ACC112 (cell line): ENCODE data around the gene TEC.
A peak's percentile ranks its signal among the peaks of the same experiment; 100 is the strongest.
"Not testable (repeated sequence)": the region's sequence is repeated elsewhere in the genome, so short reads cannot be mapped to it uniquely, and the experiment has no call there.

ENCODE experiments used
- H2AFZ ChIP-seq: fragments of 200-600 bp; sonication (generic); one replicate; pipeline ENCODE4 v1.6.0; 2017; ENCODE audit warnings: antibody characterized with exemption, low read length; ENCODE audit not compliant: unreplicated experiment
- H3K27ac ChIP-seq: fragments of 200-600 bp; sonication (generic); 2 replicates; pipeline ENCODE4 v1.5.1; 2014; ENCODE audit warnings: low read depth, mild to moderate bottlenecking, antibody characterized with exemption, low read length, moderate library complexity
- H3K27me3 ChIP-seq: fragments of 200-600 bp; sonication (generic); 2 replicates; pipeline ENCODE4 v1.6.1; 2014; ENCODE audit warnings: mild to moderate bottlenecking, antibody characterized with exemption, low read length, moderate library complexity, mixed read lengths; ENCODE audit not compliant: insufficient read depth
- H3K36me3 ChIP-seq: fragments of 200-600 bp; sonication (generic); 2 replicates; pipeline ENCODE4 v1.6.1; 2016; ENCODE audit warnings: mild to moderate bottlenecking, antibody characterized with exemption, low read length, moderate library complexity, mixed read lengths; ENCODE audit not compliant: insufficient read depth
- H3K4me1 ChIP-seq: fragments of 200-600 bp; sonication (generic); one replicate; pipeline ENCODE4 v1.6.1; 2016; ENCODE audit warnings: low read length, mixed read lengths; ENCODE audit not compliant: insufficient read depth, unreplicated experiment, control insufficient read depth
- H3K4me3 ChIP-seq: fragments of 200-600 bp; sonication (generic); 2 replicates; pipeline ENCODE4 v1.5.1; 2014; ENCODE audit warnings: mild to moderate bottlenecking, low read depth, low read length
- H3K79me2 ChIP-seq: fragments of 200-600 bp; sonication (generic); one replicate; pipeline ENCODE4 v1.6.0; 2016; ENCODE audit warnings: low read length; ENCODE audit not compliant: control insufficient read depth, unreplicated experiment, insufficient read depth

Gene TEC

DNA sequence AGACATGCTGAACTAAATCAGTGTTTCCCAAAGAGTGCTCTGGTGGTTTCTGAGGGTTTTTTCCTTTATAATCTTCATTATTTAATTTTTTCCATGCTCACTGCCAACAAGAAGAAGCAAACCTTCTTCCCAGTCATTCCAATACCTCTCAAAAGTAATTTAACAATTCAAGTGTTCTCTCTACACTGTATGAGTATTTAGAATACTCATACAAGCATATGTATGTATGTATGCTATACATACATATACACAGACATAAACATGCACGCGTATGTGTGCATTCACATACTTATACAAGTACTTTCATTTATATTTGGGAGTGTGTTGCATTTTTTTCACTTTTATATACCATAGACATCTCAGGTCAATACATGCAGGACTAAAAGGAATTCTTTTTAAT is 81.2 kb downstream of the TEC start:
- Histone ChIP-seq H3K4me3 (no peak overlapping the region), H3K36me3 (no peaks in the 10 kb centered on the region), H2AFZ (no peak overlapping the region), H3K4me1 (no peaks in the 10 kb centered on the region), H3K79me2 (no peaks in the 10 kb centered on the region), H3K27ac (no peak overlapping the region), H3K27me3 (no peaks in the 10 kb centered on the region)

DNA sequence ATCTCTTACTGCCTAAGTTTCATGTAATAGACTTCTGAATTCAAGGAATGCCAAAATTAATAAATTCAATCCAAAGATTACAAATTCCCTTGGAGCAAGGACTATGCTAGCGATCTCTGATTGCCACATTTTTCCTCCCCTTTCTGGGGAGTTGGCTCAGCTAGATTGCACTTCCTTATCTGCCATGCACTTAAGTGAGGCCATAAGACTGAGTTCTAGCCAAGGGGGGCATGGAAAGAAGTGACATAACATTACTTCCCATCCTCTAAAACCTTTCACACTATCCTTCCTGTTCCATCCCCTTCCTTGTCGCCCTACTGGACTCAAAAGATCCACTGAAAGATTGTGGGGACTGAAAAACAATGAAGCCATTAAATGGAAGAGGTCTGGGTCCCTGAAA is 81.8 kb downstream of the TEC start:
- no peaks in the 10 kb centered on the region for H3K4me1 ChIP-seq
- H2AFZ ChIP-seq: no peak overlapping the region
- no peak overlapping the region for H3K27ac ChIP-seq
- H3K36me3 ChIP-seq: no peaks in the 10 kb centered on the region
- H3K4me3 ChIP-seq: no peak overlapping the region
- H3K79me2 ChIP-seq: no peaks in the 10 kb centered on the region
- no peaks in the 10 kb centered on the region for H3K27me3 ChIP-seq

DNA sequence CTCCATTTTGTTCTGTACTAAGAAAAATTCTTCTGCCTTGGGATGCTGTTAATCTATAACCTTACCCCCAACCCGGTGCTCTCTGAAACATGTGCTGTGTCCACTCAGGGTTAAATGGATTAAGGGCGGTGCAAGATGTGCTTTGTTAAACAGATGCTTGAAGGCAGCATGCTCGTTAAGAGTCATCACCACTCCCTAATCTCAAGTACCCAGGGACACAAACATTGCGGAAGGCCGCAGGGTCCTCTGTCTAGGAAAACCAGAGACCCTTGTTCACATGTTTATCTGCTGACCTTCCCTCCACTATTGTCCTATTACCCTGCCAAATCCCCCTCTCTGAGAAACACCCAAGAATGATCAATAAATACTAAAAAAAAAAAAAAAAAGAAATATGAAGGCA is 82.6 kb downstream of the TEC start:
- not testable (repeated sequence) for H3K4me1 ChIP-seq, H3K27me3 ChIP-seq, H3K27ac ChIP-seq, H3K36me3 ChIP-seq, H3K4me3 ChIP-seq, H2AFZ ChIP-seq, H3K79me2 ChIP-seq

DNA sequence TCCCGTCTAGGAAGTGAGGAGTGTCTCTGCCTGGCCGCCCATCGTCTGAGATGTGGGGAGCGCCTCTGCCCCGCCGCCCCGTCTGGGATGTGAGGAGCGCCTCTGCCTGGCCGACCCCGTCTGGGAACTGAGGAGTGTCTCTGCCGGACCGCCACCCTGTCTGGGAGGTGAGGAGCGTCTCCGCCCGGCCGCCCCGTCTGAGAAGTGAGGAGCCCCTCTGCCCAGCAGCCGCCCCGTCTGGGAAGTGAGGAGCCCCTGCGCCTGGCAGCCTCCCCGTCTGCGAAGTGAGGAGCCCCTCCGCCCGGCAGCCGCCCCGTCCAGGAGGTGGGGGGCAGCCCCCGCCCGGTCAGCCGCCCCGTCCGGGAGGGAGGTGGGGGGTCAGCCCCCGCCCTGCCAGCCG is 83.2 kb downstream of the TEC start:
- H3K27me3 ChIP-seq, H3K4me3 ChIP-seq, H2AFZ ChIP-seq, H3K36me3 ChIP-seq, H3K27ac ChIP-seq, H3K79me2 ChIP-seq, H3K4me1 ChIP-seq: not testable (repeated sequence)

DNA sequence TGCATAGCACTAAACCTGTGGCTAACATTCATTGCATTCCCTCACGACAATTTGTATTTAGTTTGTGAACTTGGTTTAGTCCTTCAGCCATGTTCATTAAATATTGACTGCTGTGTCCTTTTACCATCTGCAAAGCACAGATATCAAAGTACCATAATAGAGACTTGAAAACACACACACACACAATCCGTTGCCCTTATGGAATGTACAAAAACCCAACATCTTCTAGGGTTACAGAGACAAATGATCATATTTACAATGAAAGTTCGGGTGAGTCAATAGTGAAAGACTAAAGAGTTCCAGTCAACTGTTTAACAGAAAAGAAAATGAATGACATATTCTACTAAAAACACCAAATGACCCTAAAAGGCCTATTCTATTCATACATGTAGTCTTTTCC is 84.8 kb downstream of the TEC start:
- no peak overlapping the region for H3K4me3 ChIP-seq
- H3K27me3 ChIP-seq: no peaks in the 10 kb centered on the region
- H3K27ac ChIP-seq: no peak overlapping the region
- H2AFZ ChIP-seq: no peak overlapping the region
- no peaks in the 10 kb centered on the region for H3K79me2 ChIP-seq
- peaks cover 13% of the 10 kb centered on the region for H3K4me1 ChIP-seq
- no peaks in the 10 kb centered on the region for H3K36me3 ChIP-seq

DNA sequence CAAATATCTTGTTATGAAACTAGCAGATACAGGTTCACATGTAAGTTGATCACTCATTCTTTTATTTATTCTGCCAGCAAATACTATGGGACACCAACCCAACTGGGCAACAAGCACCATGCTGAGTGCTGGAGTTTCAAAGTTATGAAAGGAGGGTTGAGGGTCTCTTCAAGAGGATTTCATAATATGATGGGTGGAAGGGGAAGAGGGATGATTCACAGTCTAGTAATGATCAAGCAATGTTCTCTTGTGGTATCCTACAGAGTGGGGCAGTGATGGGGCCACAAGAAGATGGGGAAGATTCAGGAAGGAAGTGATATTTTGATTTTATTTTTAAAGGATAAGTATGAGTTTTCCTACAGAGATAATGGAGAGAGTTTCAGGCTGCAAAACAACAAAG is 89.4 kb downstream of the TEC start:
- peaks cover 24% of the 10 kb centered on the region for H3K4me1 ChIP-seq
- no peaks in the 10 kb centered on the region for H3K27me3 ChIP-seq
- H3K36me3 ChIP-seq: no peaks in the 10 kb centered on the region
- H3K79me2 ChIP-seq: no peaks in the 10 kb centered on the region
- no peak overlapping the region for H3K27ac ChIP-seq
- no peak overlapping the region for H3K4me3 ChIP-seq
- no peak overlapping the region for H2AFZ ChIP-seq

DNA sequence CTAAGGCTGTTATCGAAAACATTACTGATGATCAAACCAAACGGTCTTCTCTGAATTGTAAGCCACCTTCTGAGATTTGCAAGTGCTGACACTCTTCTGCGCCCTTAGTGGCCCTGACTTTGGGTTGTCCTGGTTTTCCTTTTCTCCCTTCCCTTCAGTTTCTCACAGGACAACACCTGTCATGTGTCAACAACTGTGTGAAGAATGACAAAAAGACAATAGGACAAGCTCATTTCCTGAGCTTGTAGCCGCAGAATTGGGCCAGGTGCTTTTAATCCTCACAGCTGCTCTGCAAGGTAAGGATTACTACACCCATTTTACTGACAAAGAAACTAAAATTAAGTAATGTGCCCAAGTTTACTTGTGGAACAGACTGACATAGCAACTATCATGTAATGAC is 90.7 kb downstream of the TEC start:
- H3K36me3 ChIP-seq: no peaks in the 10 kb centered on the region
- H3K4me1 ChIP-seq: peaks cover 36% of the 10 kb centered on the region
- no peak overlapping the region for H3K27ac ChIP-seq
- H3K27me3 ChIP-seq: no peaks in the 10 kb centered on the region
- no peaks in the 10 kb centered on the region for H3K79me2 ChIP-seq
- H3K4me3 ChIP-seq: no peak overlapping the region
- no peak overlapping the region for H2AFZ ChIP-seq

DNA sequence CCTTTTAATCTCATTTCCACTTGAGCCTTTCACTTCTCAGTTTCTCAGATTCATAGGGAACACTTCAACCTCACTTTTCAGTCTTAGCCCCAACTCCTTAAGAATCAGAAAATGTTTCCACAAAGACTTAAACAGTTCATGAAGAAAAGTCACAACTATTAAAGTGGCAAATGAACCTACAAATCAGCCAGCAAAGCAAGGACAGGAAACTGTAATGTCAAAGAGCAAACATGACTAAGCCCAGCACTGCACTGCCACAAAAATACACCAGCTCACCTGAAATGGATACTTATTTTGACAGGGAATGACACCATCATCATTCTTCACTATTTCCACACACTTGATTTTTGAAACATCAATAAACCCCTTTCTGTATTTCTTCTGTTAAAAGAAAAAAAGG is 93.8 kb downstream of the TEC start:
- Histone ChIP-seq H3K4me1 (peaks cover 46% of the 10 kb centered on the region), H3K27ac (peak overlapping the region; percentile 25; the same call in 1 of the 2 replicates), H3K4me3 (peak overlapping the region; percentile 29; the same call in 1 of the 2 replicates), H3K79me2 (no peaks in the 10 kb centered on the region), H3K27me3 (no peaks in the 10 kb centered on the region), H3K36me3 (no peaks in the 10 kb centered on the region), H2AFZ (no peak overlapping the region)

DNA sequence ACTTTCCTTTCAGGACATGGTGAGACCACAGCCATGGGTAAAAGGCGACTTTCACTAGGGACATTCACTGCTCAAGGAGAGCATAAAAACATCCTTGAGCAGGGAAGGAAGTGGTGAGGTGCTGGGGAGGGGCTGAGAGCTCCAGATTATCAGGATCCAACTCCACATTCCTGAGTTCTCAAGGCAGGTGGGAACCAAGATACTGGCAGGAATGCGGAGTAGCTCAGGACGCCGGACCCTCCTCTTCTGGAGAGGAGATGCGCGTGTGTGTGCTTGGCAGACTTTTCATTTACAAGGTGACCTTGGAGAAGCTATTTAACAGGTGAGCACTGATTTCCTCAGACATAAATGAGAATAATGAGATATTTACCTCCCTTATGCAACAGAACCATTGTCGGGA is 94.3 kb downstream of the TEC start:
- Histone ChIP-seq H3K27ac (peak overlapping the region; percentile 25; the same call in 1 of the 2 replicates), H3K79me2 (no peaks in the 10 kb centered on the region), H3K4me1 (peaks cover 42% of the 10 kb centered on the region), H2AFZ (no peak overlapping the region), H3K27me3 (no peaks in the 10 kb centered on the region), H3K36me3 (no peaks in the 10 kb centered on the region), H3K4me3 (no peak overlapping the region; the same call in 1 of the 2 replicates)

DNA sequence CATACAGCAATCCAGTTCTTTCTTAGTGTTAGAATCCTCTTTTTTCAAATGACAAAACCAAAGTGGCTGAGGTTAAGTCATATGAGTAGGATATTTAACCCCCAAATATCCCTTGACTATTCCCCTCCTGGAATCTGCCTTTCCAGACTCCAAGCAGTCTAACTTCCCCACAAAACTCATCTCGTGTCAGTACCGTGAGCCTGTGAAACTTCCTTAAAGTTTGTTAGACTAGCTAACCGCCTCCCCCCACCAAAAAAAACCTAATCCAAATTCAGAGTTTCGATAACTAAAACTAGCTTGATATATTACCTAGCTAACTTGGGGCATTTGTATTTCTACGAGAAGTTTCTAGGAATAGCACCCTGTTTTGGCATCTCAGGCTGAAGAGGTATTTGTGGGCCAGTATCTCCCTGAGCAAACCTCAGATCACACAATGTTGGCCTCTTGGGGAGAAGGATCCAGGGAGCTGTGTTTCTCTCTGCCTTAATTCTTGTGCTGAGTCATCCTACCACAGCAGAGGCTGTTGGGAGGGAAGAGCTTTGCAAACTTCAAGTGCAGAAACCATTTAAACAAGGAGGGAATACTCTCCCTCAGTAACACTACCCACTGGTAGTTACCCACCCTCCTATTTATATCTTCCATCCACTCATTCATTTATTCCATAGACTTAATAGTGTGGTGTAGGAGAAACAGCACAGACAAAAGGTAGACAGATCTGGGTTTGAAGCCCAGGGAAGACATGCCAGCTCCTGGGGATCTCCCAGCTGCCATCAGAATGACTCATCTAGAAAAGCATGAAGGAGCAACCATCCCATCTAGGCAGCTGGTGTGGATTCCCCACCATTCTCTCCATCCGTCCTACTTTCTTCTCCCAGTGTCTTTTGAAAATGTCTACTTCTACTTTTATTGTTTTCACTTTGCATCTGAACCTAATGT is 96.3 kb downstream of the TEC start:
- H3K27me3 ChIP-seq: no peaks in the 10 kb centered on the region
- H3K79me2 ChIP-seq: no peaks in the 10 kb centered on the region
- H3K4me1 ChIP-seq: peaks cover 37% of the 10 kb centered on the region
- no peaks in the 10 kb centered on the region for H3K36me3 ChIP-seq
- H2AFZ ChIP-seq: peak overlapping the region; percentile 65
- no peak overlapping the region; the same call in 1 of the 2 replicates for H3K4me3 ChIP-seq
- H3K27ac ChIP-seq: peak overlapping the region; percentile 85

DNA sequence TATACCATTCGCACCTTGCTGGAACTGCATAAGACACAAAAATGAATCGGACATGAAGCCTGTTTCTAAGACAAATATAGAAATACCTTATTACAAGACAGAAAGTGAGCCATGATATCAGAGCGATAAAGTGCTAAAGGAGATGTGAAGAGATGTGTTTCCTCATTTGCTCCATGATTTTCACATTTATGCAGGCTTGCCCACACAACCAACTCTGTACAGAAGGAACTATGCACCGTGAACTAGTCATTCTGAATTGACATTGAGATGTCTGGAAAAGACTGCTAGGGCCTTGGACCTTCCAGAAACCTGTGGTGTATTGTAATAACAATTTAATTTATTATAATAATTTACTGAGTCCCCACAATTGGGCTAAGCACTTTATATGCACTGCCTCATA is 97.0 kb downstream of the TEC start:
- H3K27ac ChIP-seq: peak overlapping the region; percentile 85
- H3K79me2 ChIP-seq: no peaks in the 10 kb centered on the region

More for the DNA sequence above, 97.0 kb downstream of the TEC start:
- no peak overlapping the region for H3K4me3 ChIP-seq
- peaks cover 37% of the 10 kb centered on the region for H3K4me1 ChIP-seq
- no peaks in the 10 kb centered on the region for H3K36me3 ChIP-seq
- H2AFZ ChIP-seq: no peak overlapping the region
- no peaks in the 10 kb centered on the region for H3K27me3 ChIP-seq
